ENCODE measurements around the gene LRRK2.

DNA sequence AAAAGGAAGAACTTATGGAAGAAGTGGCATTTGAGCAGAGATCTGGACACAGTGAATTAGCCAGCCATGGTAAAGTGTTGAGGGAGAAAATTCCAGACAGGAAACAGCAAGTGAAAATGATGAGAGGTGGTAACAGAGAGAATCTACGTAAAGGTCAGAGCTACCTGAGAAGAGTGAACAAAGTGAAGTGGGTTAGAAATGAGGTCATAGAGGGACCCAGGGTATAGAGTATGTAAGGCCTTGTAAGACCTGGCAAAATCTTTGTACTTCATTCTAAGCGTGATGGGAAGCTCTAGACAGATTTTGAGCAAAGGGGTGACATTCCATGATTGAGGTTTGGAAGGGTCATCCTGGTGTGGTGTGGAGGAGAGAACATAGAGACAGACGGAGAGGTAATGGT is 49.3 kb upstream of the LRRK2 start:
- TF ChIP-seq POLR2A (IDR thresholded peaks at IDR 0.05), result no peak
- TF ChIP-seq CTCF (IDR thresholded peaks at IDR 0.05), result no peak

All from body of pancreas (tissue), 4 donors.